EH (cell line): ENCODE data around the gene ATP6V1G2.
"Not testable (repeated sequence)": the region's sequence is repeated elsewhere in the genome, so short reads cannot be mapped to it uniquely, and the experiment has no call there.

ENCODE experiments used
- DNase-seq: peaks from one replicate; pipeline ENCODE4 v3.0.0-alpha.2; 2015; ENCODE audit warnings: low read depth

ATP6V1G2 gene

DNA sequence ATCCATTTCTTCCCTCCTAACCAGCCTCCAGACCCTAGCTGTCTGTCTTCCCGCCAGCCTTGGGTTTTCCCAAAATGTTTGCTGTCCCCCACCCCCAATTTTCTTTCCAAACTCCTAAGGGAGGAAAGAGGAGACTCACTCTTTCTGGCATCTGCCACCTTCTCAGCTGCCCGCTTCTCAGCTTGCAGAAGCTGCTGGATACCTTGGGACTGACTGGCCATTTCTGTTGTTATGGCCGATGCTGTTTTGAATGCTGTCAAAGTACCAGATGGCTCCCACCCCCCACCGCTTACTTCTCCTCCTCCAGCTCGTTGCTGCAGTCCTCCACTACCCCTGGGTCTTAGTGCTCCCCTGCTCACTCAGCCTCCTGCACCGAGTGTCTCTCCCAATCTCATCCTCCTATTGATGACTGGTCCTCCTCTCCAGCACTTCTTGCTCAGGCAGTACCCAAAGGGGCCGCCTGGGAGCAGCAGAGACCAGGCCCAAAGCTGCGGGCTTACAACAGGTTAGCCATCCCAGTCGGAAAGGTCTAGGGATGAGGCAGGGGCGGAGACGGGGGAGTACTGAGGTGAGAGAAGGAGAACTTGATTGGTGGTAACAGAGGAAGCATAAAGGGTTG lies at the start of gene ATP6V1G2:
ATP6V1G2 (minus strand) TSS at position 270 of the 619 bp plus-strand sequence; CDS start at position 221, 49 bp downstream.
- peak; percentile 93 for DNase-seq

- no peak for DNase-seq
Measured at GRCh38 chr6:31592396-31592771, 46.0 kb upstream of the ATP6V1G2 start.

DNA sequence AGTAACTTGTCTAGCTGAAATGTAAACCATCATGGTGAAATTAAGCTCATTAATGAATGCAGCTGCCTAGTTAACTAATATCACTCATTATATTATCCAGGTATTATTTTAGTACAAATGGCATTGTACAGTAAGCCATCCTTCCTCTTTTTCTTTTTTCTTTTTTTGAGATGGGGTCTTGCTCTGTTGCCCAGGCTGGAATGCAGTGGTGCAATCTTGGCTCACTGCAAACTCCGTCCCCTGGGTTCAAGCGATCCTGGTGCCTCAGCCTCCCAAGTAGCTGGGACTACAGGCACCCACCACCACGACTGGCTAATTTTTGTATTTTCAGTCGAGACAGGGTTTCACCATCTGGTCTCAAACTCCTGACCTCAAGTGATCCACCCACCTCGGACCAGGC lies 44.3 kb upstream of the ATP6V1G2 start:
- DNase-seq, result not testable (repeated sequence)

- DNase-seq, result peak; percentile 37
Measured at GRCh38 chr6:31588871-31589650, 42.7 kb upstream of the ATP6V1G2 start.

- no peak for DNase-seq
Measured at GRCh38 chr6:31587791-31588777, 41.7 kb upstream of the ATP6V1G2 start.

- no peak for DNase-seq
Measured at GRCh38 chr6:31586599-31587281, 40.3 kb upstream of the ATP6V1G2 start.

- DNase-seq, result peak; percentile 13
Measured at GRCh38 chr6:31586008-31586407, 39.6 kb upstream of the ATP6V1G2 start, which contains the start of gene LST1. Gene LST1 (plus strand): TSS chr6:31586277. CDS start chr6:31587300, 1,023 bp downstream.

- peak; percentile 27 for DNase-seq
Measured at GRCh38 chr6:31585491-31585890, 39.1 kb upstream of the ATP6V1G2 start.

- no peak for DNase-seq
Measured at GRCh38 chr6:31582230-31582643, 35.8 kb upstream of the ATP6V1G2 start, which contains the start of gene LTB. Gene LTB (minus strand): TSS chr6:31582424. CDS start chr6:31582417, 7 bp downstream.

DNA sequence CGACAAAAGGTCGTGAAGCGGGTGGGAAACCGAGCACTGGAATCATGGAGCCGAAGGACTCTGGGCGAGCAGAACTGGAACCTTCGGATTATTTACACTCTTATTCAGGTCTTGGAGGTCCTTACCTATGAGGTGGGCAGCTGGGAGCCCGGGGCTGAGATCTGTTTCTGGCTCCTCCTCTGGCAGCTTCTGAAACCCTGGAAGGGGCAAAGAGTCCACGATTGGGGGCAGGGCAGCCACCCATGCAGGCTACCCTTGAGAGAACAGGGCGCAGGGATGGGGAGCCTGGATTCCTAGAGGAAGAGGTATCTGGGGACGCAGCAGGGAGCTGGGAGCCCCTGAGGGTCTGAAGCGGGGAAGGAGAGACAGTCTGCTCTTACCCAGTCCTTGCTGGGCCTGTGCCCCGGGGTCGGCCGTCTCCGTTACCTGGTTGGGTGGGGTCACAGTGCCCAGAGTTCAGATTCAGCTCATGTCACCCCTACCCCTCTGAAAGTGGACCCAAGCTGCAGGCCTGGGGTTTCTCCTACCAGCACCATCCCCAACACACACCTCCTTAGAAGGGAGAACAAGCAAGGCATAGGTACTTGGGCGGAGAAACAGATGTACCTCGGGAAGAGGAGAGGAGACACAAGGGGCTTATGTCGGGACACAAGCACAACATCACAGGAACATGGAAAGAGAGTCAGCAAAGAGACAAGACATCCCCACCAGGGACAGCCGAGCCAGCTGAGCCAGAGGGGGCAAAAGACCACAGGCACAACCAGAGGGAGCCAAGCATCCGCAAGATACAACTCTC lies 35.2 kb upstream of the ATP6V1G2 start:
- DNase-seq, result no peak

- peak; percentile 85 for DNase-seq
Measured at GRCh38 chr6:31580807-31581433, 34.5 kb upstream of the ATP6V1G2 start.

DNA sequence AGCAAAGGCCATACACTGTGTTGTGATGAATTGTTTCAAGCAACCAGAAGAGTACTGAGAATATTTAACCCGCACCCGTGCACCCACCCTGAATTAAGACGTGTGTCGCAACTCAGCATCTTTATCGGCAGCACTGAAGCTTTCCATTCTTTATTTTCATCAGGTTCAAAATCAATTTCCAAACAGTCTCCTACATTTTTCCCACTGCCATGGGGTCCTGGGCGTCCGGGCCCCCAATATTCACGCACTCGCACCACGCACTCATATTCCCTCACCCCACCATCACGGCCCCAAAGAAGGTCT lies 34.0 kb upstream of the ATP6V1G2 start:
- no peak for DNase-seq

DNA sequence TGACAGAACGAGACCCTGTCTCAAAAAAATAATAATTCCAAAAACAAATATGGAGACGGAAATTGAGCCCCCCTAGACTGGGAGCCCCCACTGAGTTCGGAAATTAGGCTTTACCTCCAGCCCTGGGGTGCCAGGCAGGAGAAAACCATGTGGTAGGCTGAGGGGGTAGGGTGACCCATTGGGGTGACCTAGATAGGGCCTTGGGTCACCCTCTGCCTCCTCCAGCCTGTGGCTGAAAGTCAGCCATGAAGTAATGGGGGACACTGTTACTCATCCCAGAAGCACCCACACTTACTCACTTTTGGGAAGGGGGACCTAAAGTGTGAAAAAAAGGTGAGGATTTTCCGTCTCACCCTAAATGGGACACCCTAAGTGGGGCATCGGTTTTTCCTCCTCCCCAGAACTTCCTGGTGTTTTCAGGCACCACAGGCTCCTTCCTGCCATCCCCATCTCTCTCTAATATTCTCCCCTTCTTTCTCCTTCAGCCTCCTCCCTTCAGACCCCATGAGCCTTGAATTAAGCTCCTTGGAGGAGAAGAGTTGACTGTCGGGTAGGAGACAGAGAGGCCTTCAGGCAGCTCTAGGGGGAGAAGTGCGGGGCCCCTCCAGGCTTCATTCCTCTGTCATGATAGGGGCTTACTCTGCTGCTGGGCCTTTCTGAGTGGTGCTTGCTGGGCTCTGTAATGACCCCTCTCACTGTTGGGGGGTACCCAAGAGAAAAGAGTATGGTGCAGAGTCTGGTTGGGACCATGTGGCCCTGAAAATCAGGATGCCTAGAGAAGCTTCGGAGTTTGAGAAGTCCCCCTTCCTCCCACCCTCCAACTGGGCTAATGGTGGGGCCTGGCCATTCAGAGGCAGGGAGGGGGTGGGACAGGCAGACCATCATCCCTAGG lies 33.4 kb upstream of the ATP6V1G2 start:
- no peak for DNase-seq

DNA sequence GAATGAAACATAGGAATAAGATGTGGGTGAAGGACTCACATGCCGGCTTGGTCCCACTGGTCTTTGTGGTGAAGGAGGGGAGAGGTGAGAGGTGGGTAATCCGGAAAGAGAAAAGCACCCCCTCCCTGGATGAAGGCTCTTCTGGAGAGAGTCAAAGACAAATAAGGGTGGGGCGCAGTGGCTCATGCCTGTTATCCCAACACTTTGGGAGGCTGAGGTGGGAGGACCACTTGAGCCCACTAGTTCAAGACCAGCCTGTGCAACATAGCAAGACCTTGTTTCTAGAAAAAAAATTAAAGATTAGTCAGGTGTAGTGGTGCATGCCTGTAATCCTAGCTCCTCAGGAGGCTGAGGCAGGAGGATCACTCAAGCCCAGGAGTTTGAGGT lies 32.7 kb upstream of the ATP6V1G2 start:
- no peak for DNase-seq

- DNase-seq, result no peak
Measured at GRCh38 chr6:31578184-31579118, 32.0 kb upstream of the ATP6V1G2 start.

DNA sequence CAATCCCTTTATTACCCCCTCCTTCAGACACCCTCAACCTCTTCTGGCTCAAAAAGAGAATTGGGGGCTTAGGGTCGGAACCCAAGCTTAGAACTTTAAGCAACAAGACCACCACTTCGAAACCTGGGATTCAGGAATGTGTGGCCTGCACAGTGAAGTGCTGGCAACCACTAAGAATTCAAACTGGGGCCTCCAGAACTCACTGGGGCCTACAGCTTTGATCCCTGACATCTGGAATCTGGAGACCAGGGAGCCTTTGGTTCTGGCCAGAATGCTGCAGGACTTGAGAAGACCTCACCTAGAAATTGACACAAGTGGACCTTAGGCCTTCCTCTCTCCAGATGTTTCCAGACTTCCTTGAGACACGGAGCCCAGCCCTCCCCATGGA lies 31.2 kb upstream of the ATP6V1G2 start:
- DNase-seq, result no peak

- DNase-seq, result no peak
Measured at GRCh38 chr6:31576897-31577578, 30.6 kb upstream of the ATP6V1G2 start.
